ES-I3 (cell line): ENCODE measurements around the gene CRIM1.

Source experiments
- H3K36me3 ChIP-seq: 2 replicates; pipeline ENCODE4 v1.6.1; 2013; ENCODE audit warnings: mild to moderate bottlenecking, low read length, control low read depth, moderate library complexity; ENCODE audit not compliant: insufficient read depth
- H3K4me1 ChIP-seq: 2 replicates; pipeline ENCODE4 v1.6.1; 2013; ENCODE audit warnings: mild to moderate bottlenecking, control low read depth, low read length; ENCODE audit not compliant: insufficient read depth
- H3K9ac ChIP-seq: 2 replicates; pipeline ENCODE4 v1.6.1; 2013; ENCODE audit warnings: low read depth, mild to moderate bottlenecking, low read length, moderate library complexity
- H3K9me3 ChIP-seq: 2 replicates; pipeline ENCODE4 v1.6.1; 2013; ENCODE audit warnings: mild to moderate bottlenecking, low read length, moderate library complexity; ENCODE audit not compliant: control insufficient read depth, insufficient read depth

The CRIM1 gene

GRCh38 chr2:36421379-36421778 lies 65.8 kb downstream of the CRIM1 start:
- H3K36me3 ChIP-seq: peaks cover 5% of the 10 kb centered on the region; the same call in 1 of the 2 replicates
- peaks cover 35% of the 10 kb centered on the region for H3K4me1 ChIP-seq
- no peak overlapping the region for H3K9ac ChIP-seq
- H3K9me3 ChIP-seq: no peaks in the 10 kb centered on the region

GRCh38 chr2:36423172-36423571 lies 67.6 kb downstream of the CRIM1 start:
- Histone ChIP-seq H3K9ac (no peak overlapping the region), H3K4me1 (peaks cover 35% of the 10 kb centered on the region)

GRCh38 chr2:36423619-36424120 lies 68.1 kb downstream of the CRIM1 start:
- H3K9ac ChIP-seq: no peak overlapping the region
- H3K4me1 ChIP-seq: peaks cover 35% of the 10 kb centered on the region

More at GRCh38 chr2:36423172-36423571, 67.6 kb downstream of the CRIM1 start:
- Histone ChIP-seq H3K36me3 (peaks cover 5% of the 10 kb centered on the region; the same call in 1 of the 2 replicates), H3K9me3 (no peaks in the 10 kb centered on the region)

GRCh38 chr2:36425608-36426355 lies 70.2 kb downstream of the CRIM1 start:
- Histone ChIP-seq H3K4me1 (peaks cover 27% of the 10 kb centered on the region), H3K9ac (no peak overlapping the region), H3K9me3 (no peaks in the 10 kb centered on the region), H3K36me3 (peaks cover 5% of the 10 kb centered on the region; the same call in 1 of the 2 replicates)

More at GRCh38 chr2:36423619-36424120, 68.1 kb downstream of the CRIM1 start:
- Histone ChIP-seq H3K9me3 (no peaks in the 10 kb centered on the region), H3K36me3 (peaks cover 5% of the 10 kb centered on the region; the same call in 1 of the 2 replicates)

DNA sequence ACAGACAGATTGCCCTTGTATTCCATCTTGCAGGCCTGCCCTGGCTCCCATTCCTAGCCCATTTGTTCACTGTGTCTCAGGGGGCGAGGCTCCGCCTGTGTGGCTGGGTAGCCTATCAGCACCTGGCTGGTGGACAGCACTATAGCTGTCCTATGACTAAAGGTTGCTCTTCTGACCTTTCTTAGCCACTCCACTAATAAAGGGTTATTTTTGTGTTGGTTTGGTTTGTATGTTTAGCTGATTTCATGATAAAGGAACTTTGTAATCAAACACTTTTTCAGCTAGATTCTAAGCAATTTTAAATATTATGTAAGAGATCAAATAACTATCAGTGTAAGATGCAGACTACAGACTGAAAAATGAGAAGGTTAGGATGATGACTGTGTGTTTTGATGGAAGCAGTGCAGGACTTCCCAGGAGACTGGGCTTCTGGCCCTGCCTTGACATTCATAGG lies 72.2 kb downstream of the CRIM1 start:
- H3K36me3 ChIP-seq: peaks cover 5% of the 10 kb centered on the region; the same call in 1 of the 2 replicates
- peaks cover 11% of the 10 kb centered on the region; the same call in 1 of the 2 replicates for H3K4me1 ChIP-seq
- H3K9ac ChIP-seq: no peak overlapping the region
- H3K9me3 ChIP-seq: no peaks in the 10 kb centered on the region

DNA sequence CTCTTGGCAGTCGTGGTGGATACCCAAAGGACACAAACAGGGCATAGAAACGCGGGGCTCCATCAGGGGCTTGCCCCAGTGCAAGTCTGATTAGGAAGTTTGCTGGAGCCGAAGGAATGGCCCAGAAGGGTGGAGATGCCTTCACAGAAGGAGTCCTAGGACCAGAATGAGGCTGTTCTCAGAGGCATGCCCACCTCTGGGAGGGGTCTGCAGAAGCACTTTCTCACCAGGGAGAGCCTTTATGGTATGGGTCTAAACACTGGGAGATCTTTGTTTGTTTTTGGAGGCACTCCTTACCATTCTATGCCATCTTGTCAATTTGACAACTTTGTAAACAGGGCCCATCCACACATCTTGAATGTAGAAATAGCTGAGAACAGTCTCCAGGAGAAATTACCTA lies 75.0 kb downstream of the CRIM1 start:
- Histone ChIP-seq H3K9me3 (no peaks in the 10 kb centered on the region), H3K36me3 (0 out of 2 replicates have a peak, but pooled peaks cover 5% of the 10 kb centered on the region), H3K4me1 (0 out of 2 replicates have a peak, but pooled peaks cover 2% of the 10 kb centered on the region), H3K9ac (no peak overlapping the region)

DNA sequence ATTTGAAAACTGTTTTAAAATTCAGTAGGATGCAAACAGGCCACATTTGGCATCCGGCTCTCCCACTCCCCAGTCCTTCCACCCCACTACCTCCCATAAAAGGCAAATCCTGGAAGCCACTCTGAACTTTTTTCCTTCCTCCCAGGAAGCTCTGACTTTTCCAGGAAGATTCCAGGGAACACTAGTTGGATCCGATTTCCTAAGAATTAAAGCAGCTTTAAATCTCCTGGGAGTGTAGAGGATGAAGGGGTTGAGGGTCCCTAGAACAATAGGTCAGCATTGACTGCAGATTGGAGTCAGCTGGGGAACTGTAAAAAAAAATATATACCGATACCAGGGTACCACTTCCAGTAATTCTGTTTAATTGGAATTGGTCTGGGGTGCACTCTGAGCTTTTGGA lies 76.9 kb downstream of the CRIM1 start:
- H3K4me1 ChIP-seq: 0 out of 2 replicates have a peak, but pooled peaks cover 2% of the 10 kb centered on the region
- no peaks in the 10 kb centered on the region for H3K9me3 ChIP-seq
- H3K36me3 ChIP-seq: no peaks in the 10 kb centered on the region
- no peak overlapping the region for H3K9ac ChIP-seq

GRCh38 chr2:36433311-36434217 lies 78.0 kb downstream of the CRIM1 start:
- 0 out of 2 replicates have a peak, but pooled peaks cover 2% of the 10 kb centered on the region for H3K4me1 ChIP-seq
- H3K9me3 ChIP-seq: no peaks in the 10 kb centered on the region
- no peaks in the 10 kb centered on the region for H3K36me3 ChIP-seq
- no peak overlapping the region for H3K9ac ChIP-seq

GRCh38 chr2:36438449-36438977 lies 82.9 kb downstream of the CRIM1 start:
- Histone ChIP-seq H3K36me3 (peaks cover 14% of the 10 kb centered on the region), H3K4me1 (0 out of 2 replicates have a peak, but pooled peaks cover 2% of the 10 kb centered on the region), H3K9me3 (no peaks in the 10 kb centered on the region), H3K9ac (no peak overlapping the region)

- H3K4me1 ChIP-seq: 0 out of 2 replicates have a peak, but pooled peaks cover 4% of the 10 kb centered on the region
- H3K9ac ChIP-seq: no peak overlapping the region
- H3K9me3 ChIP-seq: no peaks in the 10 kb centered on the region
- H3K36me3 ChIP-seq: peaks cover 16% of the 10 kb centered on the region
These were observed 83.5 kb downstream of the CRIM1 start for GRCh38 chr2:36439084-36439483.

GRCh38 chr2:36441065-36441625 lies 85.6 kb downstream of the CRIM1 start:
- no peak overlapping the region for H3K9ac ChIP-seq
- H3K4me1 ChIP-seq: peaks cover 16% of the 10 kb centered on the region; the same call in 1 of the 2 replicates
- no peaks in the 10 kb centered on the region for H3K9me3 ChIP-seq
- H3K36me3 ChIP-seq: peaks cover 19% of the 10 kb centered on the region

DNA sequence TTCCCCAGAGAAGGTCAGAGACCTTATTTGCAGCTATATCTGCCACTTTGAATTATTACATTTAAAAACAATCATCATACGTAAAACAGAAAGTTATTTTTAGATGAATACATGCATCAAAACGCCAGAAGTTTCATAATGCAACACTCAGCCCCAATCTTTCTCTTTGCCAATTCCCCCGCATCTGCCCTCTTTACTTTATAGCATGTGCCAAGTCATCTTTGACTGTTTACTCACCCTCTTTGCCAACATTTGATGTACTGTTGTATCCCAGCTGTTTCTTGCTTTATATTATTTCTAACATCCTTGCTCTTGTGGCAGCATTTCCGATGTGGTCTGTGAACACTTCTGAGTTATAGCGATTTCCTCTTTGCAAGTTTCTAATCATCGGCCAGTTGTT lies 86.2 kb downstream of the CRIM1 start:
- H3K36me3 ChIP-seq: peaks cover 22% of the 10 kb centered on the region
- peaks cover 16% of the 10 kb centered on the region; the same call in 1 of the 2 replicates for H3K4me1 ChIP-seq
- no peaks in the 10 kb centered on the region for H3K9me3 ChIP-seq
- no peak overlapping the region for H3K9ac ChIP-seq

DNA sequence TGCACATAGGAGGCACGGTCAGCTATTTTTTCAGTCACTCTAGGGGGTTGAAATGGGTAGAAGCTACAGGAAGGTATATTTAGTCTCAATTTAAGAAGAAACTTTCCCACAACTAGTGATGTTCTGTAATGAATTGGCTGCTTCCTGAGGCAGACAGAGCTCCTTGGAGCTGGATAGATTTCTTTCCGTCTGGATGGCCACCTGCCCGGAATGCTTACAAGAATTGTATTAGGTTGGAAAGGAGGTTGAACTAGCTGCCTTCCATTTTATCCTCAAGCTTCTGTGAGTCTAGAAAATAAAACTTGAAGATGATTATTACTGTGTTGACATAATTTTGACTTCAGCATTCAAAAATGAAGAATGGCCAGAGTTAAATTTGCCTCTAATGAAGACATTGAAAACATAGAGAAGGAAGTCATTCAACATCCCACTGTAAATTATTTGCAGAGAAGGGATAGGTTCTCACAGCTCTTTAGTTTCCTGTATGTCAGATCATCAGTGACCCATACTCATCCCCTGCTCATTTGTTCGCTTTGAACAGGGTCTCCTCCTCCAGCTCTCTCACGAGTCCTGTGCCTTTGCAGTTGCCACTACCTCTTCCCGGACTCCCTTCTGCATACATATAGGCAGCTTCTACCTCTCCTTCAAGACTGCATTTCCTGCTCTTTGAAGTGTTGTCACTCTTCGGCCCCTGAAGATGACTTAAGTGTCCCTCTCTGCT lies 88.8 kb downstream of the CRIM1 start:
- Histone ChIP-seq H3K9ac (no peak overlapping the region), H3K36me3 (peaks cover 41% of the 10 kb centered on the region), H3K9me3 (no peaks in the 10 kb centered on the region), H3K4me1 (peaks cover 16% of the 10 kb centered on the region; the same call in 1 of the 2 replicates)
